Liver (tissue), 3 donors: ENCODE results near the gene SAT1.

Experiments
- ATF3 ChIP-seq: IDR thresholded peaks from 2 replicates; pipeline ENCODE4 v1.6.1; 2016; ENCODE audit warnings: antibody characterized with exemption
- CTCF ChIP-seq: fragments of 150-350 bp; IDR thresholded peaks from 2 replicates; pipeline ENCODE4 v1.5.1; 2017; ENCODE audit warnings: improper control_type of control experiment, low read depth, low read length; ENCODE audit not compliant: missing input control
- EGR1 ChIP-seq, 2 donors: IDR thresholded peaks; 2 replicates each; pipeline ENCODE4 v1.6.1; 2016 to 2018; ENCODE audit warnings: antibody characterized with exemption in 2 of 2, low read depth in 2 of 2
- GABPA ChIP-seq, 2 donors: IDR thresholded peaks in 1 of 2; conservative IDR thresholded peaks in 1 of 2; 2 replicates each; pipeline ENCODE4 v1.6.1; 2016; ENCODE audit warnings: antibody characterized with exemption in 2 of 2, mild to moderate bottlenecking in 1 of 2, moderate library complexity in 1 of 2
- MAX ChIP-seq: IDR thresholded peaks from 2 replicates; pipeline ENCODE4 v1.6.1; 2016; ENCODE audit warnings: antibody characterized with exemption
- RXRA ChIP-seq, 2 donors: IDR thresholded peaks; 2 replicates each; pipeline ENCODE4 v1.6.1; 2017 to 2018; ENCODE audit warnings: antibody characterized with exemption in 2 of 2, mild to moderate bottlenecking in 1 of 2
- TAF1 ChIP-seq: conservative IDR thresholded peaks from 2 replicates; pipeline ENCODE4 v1.6.1; 2016; ENCODE audit warnings: antibody characterized with exemption, mild to moderate bottlenecking
- TF ChIP-seq, protein P1 (sequence below): IDR thresholded peaks from 2 replicates; pipeline ENCODE4 v1.6.1; 2016; ENCODE audit warnings: antibody characterized with exemption
- TF ChIP-seq, protein P2 (sequence below): IDR thresholded peaks from 2 replicates; pipeline ENCODE4 v1.6.1; 2016; ENCODE audit warnings: antibody characterized with exemption, mild to moderate bottlenecking
- donor health status: healthy.
- donor health status: healthy.

GRCh38 chrX:23742174-23742696 is 40.7 kb upstream of the SAT1 start:
- TF ChIP-seq, protein P1, sequence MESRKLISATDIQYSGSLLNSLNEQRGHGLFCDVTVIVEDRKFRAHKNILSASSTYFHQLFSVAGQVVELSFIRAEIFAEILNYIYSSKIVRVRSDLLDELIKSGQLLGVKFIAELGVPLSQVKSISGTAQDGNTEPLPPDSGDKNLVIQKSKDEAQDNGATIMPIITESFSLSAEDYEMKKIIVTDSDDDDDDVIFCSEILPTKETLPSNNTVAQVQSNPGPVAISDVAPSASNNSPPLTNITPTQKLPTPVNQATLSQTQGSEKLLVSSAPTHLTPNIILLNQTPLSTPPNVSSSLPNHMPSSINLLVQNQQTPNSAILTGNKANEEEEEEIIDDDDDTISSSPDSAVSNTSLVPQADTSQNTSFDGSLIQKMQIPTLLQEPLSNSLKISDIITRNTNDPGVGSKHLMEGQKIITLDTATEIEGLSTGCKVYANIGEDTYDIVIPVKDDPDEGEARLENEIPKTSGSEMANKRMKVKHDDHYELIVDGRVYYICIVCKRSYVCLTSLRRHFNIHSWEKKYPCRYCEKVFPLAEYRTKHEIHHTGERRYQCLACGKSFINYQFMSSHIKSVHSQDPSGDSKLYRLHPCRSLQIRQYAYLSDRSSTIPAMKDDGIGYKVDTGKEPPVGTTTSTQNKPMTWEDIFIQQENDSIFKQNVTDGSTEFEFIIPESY = no peak
- TF ChIP-seq CTCF = no peak
- TF ChIP-seq, protein P2, sequence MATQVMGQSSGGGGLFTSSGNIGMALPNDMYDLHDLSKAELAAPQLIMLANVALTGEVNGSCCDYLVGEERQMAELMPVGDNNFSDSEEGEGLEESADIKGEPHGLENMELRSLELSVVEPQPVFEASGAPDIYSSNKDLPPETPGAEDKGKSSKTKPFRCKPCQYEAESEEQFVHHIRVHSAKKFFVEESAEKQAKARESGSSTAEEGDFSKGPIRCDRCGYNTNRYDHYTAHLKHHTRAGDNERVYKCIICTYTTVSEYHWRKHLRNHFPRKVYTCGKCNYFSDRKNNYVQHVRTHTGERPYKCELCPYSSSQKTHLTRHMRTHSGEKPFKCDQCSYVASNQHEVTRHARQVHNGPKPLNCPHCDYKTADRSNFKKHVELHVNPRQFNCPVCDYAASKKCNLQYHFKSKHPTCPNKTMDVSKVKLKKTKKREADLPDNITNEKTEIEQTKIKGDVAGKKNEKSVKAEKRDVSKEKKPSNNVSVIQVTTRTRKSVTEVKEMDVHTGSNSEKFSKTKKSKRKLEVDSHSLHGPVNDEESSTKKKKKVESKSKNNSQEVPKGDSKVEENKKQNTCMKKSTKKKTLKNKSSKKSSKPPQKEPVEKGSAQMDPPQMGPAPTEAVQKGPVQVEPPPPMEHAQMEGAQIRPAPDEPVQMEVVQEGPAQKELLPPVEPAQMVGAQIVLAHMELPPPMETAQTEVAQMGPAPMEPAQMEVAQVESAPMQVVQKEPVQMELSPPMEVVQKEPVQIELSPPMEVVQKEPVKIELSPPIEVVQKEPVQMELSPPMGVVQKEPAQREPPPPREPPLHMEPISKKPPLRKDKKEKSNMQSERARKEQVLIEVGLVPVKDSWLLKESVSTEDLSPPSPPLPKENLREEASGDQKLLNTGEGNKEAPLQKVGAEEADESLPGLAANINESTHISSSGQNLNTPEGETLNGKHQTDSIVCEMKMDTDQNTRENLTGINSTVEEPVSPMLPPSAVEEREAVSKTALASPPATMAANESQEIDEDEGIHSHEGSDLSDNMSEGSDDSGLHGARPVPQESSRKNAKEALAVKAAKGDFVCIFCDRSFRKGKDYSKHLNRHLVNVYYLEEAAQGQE = no peak
- TF ChIP-seq GABPA (IDR thresholded peaks at IDR 0.05 in 1 of 2, conservative IDR thresholded peaks at IDR 0.05 in 1 of 2) = no peak
- TF ChIP-seq EGR1 (IDR thresholded peaks at IDR 0.05; ENCODE audit: low read depth in 2 of 2) = no peak
- no peak for TF ChIP-seq RXRA (IDR thresholded peaks at IDR 0.05)
- peak; percentile 19 for TF ChIP-seq MAX
- no peak for TF ChIP-seq ATF3
- TF ChIP-seq TAF1 = no peak
